GM19395 (cell line): ENCODE results near the gene TNFRSF8.

ENCODE experiments used
- ATAC-seq: cut with Tn5 transposase; IDR thresholded peaks from one replicate; pipeline ENCODE4 v1.9.1; 2021; ENCODE audit warnings: mild to moderate bottlenecking, moderate library complexity; ENCODE audit not compliant: unreplicated experiment

Gene TNFRSF8

GRCh38 chr1:12185036-12185917 is 122.2 kb downstream of the TNFRSF8 start:
- ATAC-seq = no peak

GRCh38 chr1:12185918-12186678 is 123.0 kb downstream of the TNFRSF8 start:
- ATAC-seq = no peak

GRCh38 chr1:12186679-12186985 is 123.5 kb downstream of the TNFRSF8 start:
- ATAC-seq = no peak

- no peak for ATAC-seq
Measured at GRCh38 chr1:12188115-12188514, 125.0 kb downstream of the TNFRSF8 start.

GRCh38 chr1:12188657-12189327 is 125.7 kb downstream of the TNFRSF8 start:
- no peak for ATAC-seq

- no peak for ATAC-seq
Measured at GRCh38 chr1:12189328-12189682, 126.2 kb downstream of the TNFRSF8 start.

- ATAC-seq = no peak
Measured at GRCh38 chr1:12191242-12192032, 128.3 kb downstream of the TNFRSF8 start.
